SHP77 (cell line): Measurements from ENCODE around the gene KIF12.
"Not testable (repeated sequence)": the region's sequence is repeated elsewhere in the genome, so short reads cannot be mapped to it uniquely, and the experiment has no call there.

Experiments used
- DNase-seq, 2 experiments: peaks; one replicate each; lab custom pipeline; 2025; lab: John Stamatoyannopoulos, UW

KIF12 gene

GRCh38 chr9:114098936-114099668 lies at the start of gene KIF12:
TSS of gene KIF12 (minus strand) at chr9:114099292. CDS start at chr9:114099276, 16 bp downstream.
- peak in 1 of 2 experiments; percentile 18 for DNase-seq

- DNase-seq: no peak
Measured at GRCh38 chr9:114146735-114147134, 47.6 kb upstream of the KIF12 start.

- DNase-seq: no peak
Measured at GRCh38 chr9:114143234-114143633, 44.1 kb upstream of the KIF12 start.

- no peak for DNase-seq
Measured at GRCh38 chr9:114141553-114142402, 42.7 kb upstream of the KIF12 start.

- DNase-seq: no peak
Measured at GRCh38 chr9:114140850-114141249, 41.8 kb upstream of the KIF12 start.

- DNase-seq: no peak
Measured at GRCh38 chr9:114140401-114140800, 41.3 kb upstream of the KIF12 start.

GRCh38 chr9:114139071-114139470 lies 40.0 kb upstream of the KIF12 start:
- no peak for DNase-seq

GRCh38 chr9:114138552-114138971 lies 39.5 kb upstream of the KIF12 start:
- DNase-seq: no peak

GRCh38 chr9:114137831-114138230 lies 38.7 kb upstream of the KIF12 start:
- DNase-seq: no peak

GRCh38 chr9:114134827-114135396 lies 35.8 kb upstream of the KIF12 start:
- no peak for DNase-seq

GRCh38 chr9:114132550-114132918 lies 33.4 kb upstream of the KIF12 start:
- DNase-seq: no peak

- no peak for DNase-seq
Measured at GRCh38 chr9:114131808-114132549, 32.9 kb upstream of the KIF12 start.

- DNase-seq: no peak
Measured at GRCh38 chr9:114130624-114131277, 31.7 kb upstream of the KIF12 start.

- DNase-seq: no peak
Measured at GRCh38 chr9:114130141-114130540, 31.0 kb upstream of the KIF12 start.

GRCh38 chr9:114128759-114129158 lies 29.7 kb upstream of the KIF12 start:
- DNase-seq: not testable (repeated sequence)

GRCh38 chr9:114126247-114127060 lies 27.4 kb upstream of the KIF12 start:
- DNase-seq: no peak

GRCh38 chr9:114125476-114126013 lies 26.5 kb upstream of the KIF12 start:
- DNase-seq: no peak

- no peak for DNase-seq
Measured at GRCh38 chr9:114124666-114125475, 25.8 kb upstream of the KIF12 start.

- no peak for DNase-seq
Measured at GRCh38 chr9:114124138-114124537, 25.0 kb upstream of the KIF12 start.
